Left lobe of liver (tissue), 2 donors: ENCODE results near the gene TMEM101. TPM values are rescaled to one million over a fixed set of nuclear protein-coding genes. Genes with fewer than 3 reads are reported as not detected.
"Not testable (repeated sequence)": the region's sequence is repeated elsewhere in the genome, so short reads cannot be mapped to it uniquely, and the experiment has no call there.

Experiments
- ATAC-seq: fragments of 200-7000 bp; cut with Tn5 transposase; one replicate; pipeline ENCODE4 v1.9.1; 2020; ENCODE audit warnings: mild to moderate bottlenecking, moderate library complexity
- DNase-seq: peaks from one replicate; pipeline ENCODE4 v3.0.0-alpha.2; 2020; ENCODE audit warnings: low spot score
- total RNA-seq: library from RNA; stranded (reverse); gene quantifications from one replicate; pipeline ENCODE4 v1.2.1, GENCODE V29; 2021
- donor health status: DM: no; HTN: no; CAD: no; lungs with moderate emphysema.
- donor health status: DM: no; HTN: yes; CAD: no.

Gene TMEM101
- total RNA-seq, 1 donor from 2014 or later: 14.4 TPM

GRCh38 chr17:43976963-43977837 is 37.6 kb downstream of the TMEM101 start:
- ATAC-seq (no peak), DNase-seq (no peak)

- ATAC-seq: no peak
- DNase-seq: no peak
These were observed 38.9 kb downstream of the TMEM101 start for GRCh38 chr17:43975898-43976297.

GRCh38 chr17:43974382-43975266 is 40.1 kb downstream of the TMEM101 start:
- ATAC-seq (no peak), DNase-seq (no peak)

GRCh38 chr17:43972444-43973212 is 42.1 kb downstream of the TMEM101 start:
- DNase-seq, ATAC-seq: not testable (repeated sequence)

GRCh38 chr17:43971436-43971835 is 43.3 kb downstream of the TMEM101 start:
- DNase-seq, ATAC-seq: not testable (repeated sequence)

GRCh38 chr17:43970366-43970765 is 44.4 kb downstream of the TMEM101 start:
- ATAC-seq (peak; percentile 52), DNase-seq (no peak)

- DNase-seq (no peak), ATAC-seq (no peak)
These were observed 47.4 kb downstream of the TMEM101 start for GRCh38 chr17:43967251-43967875.

GRCh38 chr17:43966276-43966675 is 48.5 kb downstream of the TMEM101 start:
- ATAC-seq: no peak

GRCh38 chr17:43962479-43962878 is 52.3 kb downstream of the TMEM101 start:
- DNase-seq (no peak), ATAC-seq (no peak)

More at GRCh38 chr17:43966276-43966675, 48.5 kb downstream of the TMEM101 start:
- no peak for DNase-seq

GRCh38 chr17:43961954-43962353 is 52.8 kb downstream of the TMEM101 start:
- DNase-seq: no peak
- no peak for ATAC-seq

GRCh38 chr17:43961292-43961691 is 53.5 kb downstream of the TMEM101 start:
- not testable (repeated sequence) for ATAC-seq, DNase-seq

Other genes with a start within 250 kb of the TMEM101 start
- 79.4 TPM for gene DUSP3, start 236.0 kb downstream of the TMEM101 start, total RNA-seq
- gene CFAP97D1, start 234.5 kb downstream of the TMEM101 start, total RNA-seq: not detected
- gene MPP3, start 181.8 kb downstream of the TMEM101 start, total RNA-seq: 2.0 TPM
- not detected for gene CD300LG, start 167.8 kb downstream of the TMEM101 start, total RNA-seq
- 0.10 TPM for gene MPP2, start 107.4 kb downstream of the TMEM101 start, total RNA-seq
- not detected for gene PPY, start 72.5 kb downstream of the TMEM101 start, total RNA-seq
- gene PYY, start 61.0 kb downstream of the TMEM101 start, total RNA-seq: not detected
- 51.3 TPM for gene NAGS, start 10.3 kb downstream of the TMEM101 start, total RNA-seq
- gene LSM12, start 51.7 kb upstream of the TMEM101 start, total RNA-seq: 22.6 TPM
- 8.9 TPM for gene G6PC3, start 55.8 kb upstream of the TMEM101 start, total RNA-seq
- gene HDAC5, start 108.7 kb upstream of the TMEM101 start, total RNA-seq: 16.8 TPM
- 0.38 TPM for gene HROB, start 127.0 kb upstream of the TMEM101 start, total RNA-seq
- not detected for gene ASB16, start 155.7 kb upstream of the TMEM101 start, total RNA-seq
- gene TMUB2, start 172.0 kb upstream of the TMEM101 start, total RNA-seq: 14.3 TPM
- gene ATXN7L3, start 184.9 kb upstream of the TMEM101 start, total RNA-seq: 26.6 TPM
- gene UBTF, start 204.7 kb upstream of the TMEM101 start, total RNA-seq: 34.3 TPM